Hepatocyte (in vitro differentiated cells): Measurements from ENCODE around the gene RIPOR2.

ENCODE experiments used
- CTCF ChIP-seq: fragments of 200-600 bp; sonication (generic); IDR thresholded peaks from 2 replicates; pipeline ENCODE4 v1.5.1; 2016; ENCODE audit warnings: antibody characterized with exemption, mild to moderate bottlenecking; ENCODE audit not compliant: poor library complexity
- EZH2 ChIP-seq: fragments of 200-600 bp; sonication (generic); IDR thresholded peaks from 2 replicates; pipeline ENCODE4 v1.6.1; 2016; ENCODE audit warnings: antibody characterized with exemption, mild to moderate bottlenecking, borderline replicate concordance

DNA sequence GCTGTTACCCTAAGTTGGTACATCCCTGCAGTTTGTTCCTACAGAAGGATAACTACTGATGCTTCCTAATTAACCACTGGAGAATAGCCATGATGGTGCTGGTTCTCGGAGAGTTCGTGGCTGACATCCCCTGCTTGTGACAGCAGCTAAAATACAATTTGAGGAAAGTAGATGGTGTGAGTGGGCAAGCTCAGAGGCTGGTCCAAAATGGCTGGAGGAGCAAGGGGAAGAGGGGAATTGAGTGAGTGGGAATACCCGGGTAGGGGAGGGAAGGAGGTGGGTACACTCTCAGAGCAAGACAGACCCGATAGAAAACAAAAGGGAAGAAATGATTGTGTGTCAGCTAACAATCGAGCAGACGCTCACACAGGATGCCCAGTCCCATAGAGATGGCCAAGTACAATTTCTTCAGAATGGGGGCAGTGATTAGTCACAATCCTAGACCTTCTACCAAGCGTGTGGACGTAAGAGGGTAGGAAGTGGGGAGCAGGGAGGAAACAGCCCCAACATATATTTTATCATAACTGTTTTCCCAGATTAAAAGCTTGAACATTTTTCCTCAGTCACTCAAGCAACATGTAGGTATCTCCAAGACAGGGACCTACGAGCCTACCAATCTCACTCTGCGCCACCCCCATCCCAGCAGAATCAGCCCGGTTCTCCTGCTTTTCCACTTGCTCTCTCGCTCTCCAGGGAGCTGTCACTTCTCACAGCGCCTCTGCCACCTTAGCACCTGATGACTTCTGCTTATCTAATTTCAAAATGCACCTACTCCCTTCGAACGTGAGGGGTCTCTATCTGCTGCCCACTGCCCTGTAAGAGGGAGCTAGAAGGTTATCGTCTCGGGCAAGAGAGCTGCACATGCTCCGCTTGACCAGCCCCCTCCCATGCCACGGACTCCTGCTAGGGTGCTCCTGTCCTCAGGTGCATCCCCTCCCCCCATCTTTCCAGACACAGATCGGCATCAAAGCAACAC lies 26.2 kb downstream of the RIPOR2 start:
- TF ChIP-seq CTCF (no peak), EZH2 (no peak)
